ENCODE results near the gene ADAMTSL5. TPM values are rescaled to one million over a fixed set of nuclear protein-coding genes. Genes with fewer than 3 reads are reported as not detected.

ADAMTSL5 gene
- total RNA-seq, 1 experiment from 2014 or later = 20.6 TPM

- Histone ChIP-seq H3K9me3 (ENCODE audit: control insufficient read depth, insufficient read depth, low read depth, low read length) (no peaks in the 10 kb centered on the region), H3K4me3 (ENCODE audit: low read depth in 2 of 2, low read length in 2 of 2) (no peak overlapping the region), H3K27ac (ENCODE audit: low read length) (no peak overlapping the region), H3K27me3 (ENCODE audit: control insufficient read depth, insufficient read depth, low read length) (no peaks in the 10 kb centered on the region), H3K4me1 (ENCODE audit: control insufficient read depth, insufficient read depth, low read length) (no peaks in the 10 kb centered on the region), H3K36me3 (ENCODE audit: control insufficient read depth, insufficient read depth, low read length) (no peaks in the 10 kb centered on the region)
- intact Hi-C loops (cut with micrococcal nuclease; ENCODE audit: unreplicated experiment) = no loop called here
- ChIA-PET POLR2A (no interaction called here), CTCF (no interaction called here)
- DNase-seq (ENCODE audit: low read depth, low spot score) (no peak), ATAC-seq (no peak)
- TF ChIP-seq TCF7L2 (IDR thresholded peaks at IDR 0.05; ENCODE audit: low read depth, low read length) (no peak), CTCF (IDR thresholded peaks at IDR 0.05) (no peak), POLR2AphosphoS5 (IDR thresholded peaks at IDR 0.05; ENCODE audit: low read depth, low read length) (no peak), REST (IDR thresholded peaks at IDR 0.05; ENCODE audit: insufficient read depth in 1 of 2, low read depth in 2 of 2, low read length in 1 of 2) (no peak), SIN3A (IDR thresholded peaks at IDR 0.05; ENCODE audit: borderline replicate concordance, insufficient read depth, low read depth, low read length) (no peak)
- in situ Hi-C loops (cut with HindIII; ENCODE audit: low pct_unique_long_range_greater_than_20kb, low sequenced_read_pairs) = no loop called here
- BruUV-seq (replicated peaks) = no TSS peak
Measured at GRCh38 chr19:1554968-1555367, 42.1 kb upstream of the ADAMTSL5 start.

- Histone ChIP-seq H3K4me1 (ENCODE audit: control insufficient read depth, insufficient read depth, low read length) (no peaks in the 10 kb centered on the region), H3K36me3 (ENCODE audit: control insufficient read depth, insufficient read depth, low read length) (no peaks in the 10 kb centered on the region), H3K27me3 (ENCODE audit: control insufficient read depth, insufficient read depth, low read length) (no peaks in the 10 kb centered on the region), H3K27ac (ENCODE audit: low read length) (no peak overlapping the region), H3K4me3 (ENCODE audit: low read depth in 2 of 2, low read length in 2 of 2) (no peak overlapping the region), H3K9me3 (ENCODE audit: control insufficient read depth, insufficient read depth, low read depth, low read length) (no peaks in the 10 kb centered on the region)
- intact Hi-C loops (cut with micrococcal nuclease; ENCODE audit: unreplicated experiment) (no loop called here), in situ Hi-C loops (cut with HindIII; ENCODE audit: low pct_unique_long_range_greater_than_20kb, low sequenced_read_pairs) (no loop called here)
- POLR2A ChIA-PET = no interaction called here
- BruUV-seq (replicated peaks) = no TSS peak
- no peak for TF ChIP-seq SIN3A (IDR thresholded peaks at IDR 0.05; ENCODE audit: borderline replicate concordance, insufficient read depth, low read depth, low read length)
- TF ChIP-seq POLR2AphosphoS5 (IDR thresholded peaks at IDR 0.05; ENCODE audit: low read depth, low read length) = no peak
- no peak for TF ChIP-seq CTCF (IDR thresholded peaks at IDR 0.05)
- TF ChIP-seq TCF7L2 (IDR thresholded peaks at IDR 0.05; ENCODE audit: low read depth, low read length) = no peak
- no peak for TF ChIP-seq REST (IDR thresholded peaks at IDR 0.05; ENCODE audit: insufficient read depth in 1 of 2, low read depth in 2 of 2, low read length in 1 of 2)
- CTCF ChIA-PET = no interaction called here
- DNase-seq (ENCODE audit: low read depth, low spot score) (no peak), ATAC-seq (no peak)
Measured at GRCh38 chr19:1553415-1553814, 40.6 kb upstream of the ADAMTSL5 start.

Data from Panc1 (cell line).